22Rv1 (cell line): ENCODE results near the gene IRF6.

Experiments used
- ZFX ChIP-seq: fragments of 450-650 bp; IDR thresholded peaks from 2 replicates; pipeline ENCODE4 v1.6.1; 2017; ENCODE audit warnings: antibody characterized with exemption, borderline replicate concordance
- TF ChIP-seq, protein P1 (sequence below): fragments of 450-650 bp; IDR thresholded peaks from 2 replicates; pipeline ENCODE4 v1.5.1; 2017; ENCODE audit warnings: mild to moderate bottlenecking

DNA sequence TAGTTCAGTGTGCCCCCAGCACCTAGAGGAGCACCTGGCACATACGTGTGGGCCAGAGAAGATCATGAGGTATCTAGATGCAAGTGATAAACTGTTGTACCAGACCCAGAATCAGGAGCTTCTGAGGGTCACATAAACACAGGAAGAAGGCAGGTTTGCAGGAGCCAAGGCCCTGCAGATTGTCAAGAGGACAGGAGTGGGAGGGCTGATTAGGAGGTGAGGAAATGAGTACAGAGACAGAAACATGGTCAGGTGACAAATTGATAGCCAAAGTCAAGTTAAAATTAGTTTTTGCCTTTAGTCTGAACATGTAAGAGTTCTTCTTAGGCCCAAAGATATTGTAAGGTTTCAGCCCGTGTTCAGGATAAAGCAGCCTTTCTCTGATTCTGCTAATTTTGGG, 64.1 kb downstream of the IRF6 start:
- TF ChIP-seq, protein P1, sequence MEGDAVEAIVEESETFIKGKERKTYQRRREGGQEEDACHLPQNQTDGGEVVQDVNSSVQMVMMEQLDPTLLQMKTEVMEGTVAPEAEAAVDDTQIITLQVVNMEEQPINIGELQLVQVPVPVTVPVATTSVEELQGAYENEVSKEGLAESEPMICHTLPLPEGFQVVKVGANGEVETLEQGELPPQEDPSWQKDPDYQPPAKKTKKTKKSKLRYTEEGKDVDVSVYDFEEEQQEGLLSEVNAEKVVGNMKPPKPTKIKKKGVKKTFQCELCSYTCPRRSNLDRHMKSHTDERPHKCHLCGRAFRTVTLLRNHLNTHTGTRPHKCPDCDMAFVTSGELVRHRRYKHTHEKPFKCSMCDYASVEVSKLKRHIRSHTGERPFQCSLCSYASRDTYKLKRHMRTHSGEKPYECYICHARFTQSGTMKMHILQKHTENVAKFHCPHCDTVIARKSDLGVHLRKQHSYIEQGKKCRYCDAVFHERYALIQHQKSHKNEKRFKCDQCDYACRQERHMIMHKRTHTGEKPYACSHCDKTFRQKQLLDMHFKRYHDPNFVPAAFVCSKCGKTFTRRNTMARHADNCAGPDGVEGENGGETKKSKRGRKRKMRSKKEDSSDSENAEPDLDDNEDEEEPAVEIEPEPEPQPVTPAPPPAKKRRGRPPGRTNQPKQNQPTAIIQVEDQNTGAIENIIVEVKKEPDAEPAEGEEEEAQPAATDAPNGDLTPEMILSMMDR = no peak
- TF ChIP-seq ZFX = no peak
